ENCODE results near the gene SPEG. TPM values are rescaled to one million over a fixed set of nuclear protein-coding genes. Genes with fewer than 3 reads are reported as not detected.

Gene SPEG
- total RNA-seq, result 1 to 10 TPM; 2.3 to 8.9 (median 4.9) TPM

GRCh38 chr2:219434718-219435525, at the start of gene SPEG:
Gene SPEG (plus strand): TSS chr2:219434843. CDS start chr2:219434978, 135 bp downstream.
- 17 to 22% methylated on average over 19 to 36 of the region's 77 CpGs for WGBS, 2 donors
- DNase-seq (peak in 1 of 2 donors; percentile 84), ATAC-seq (ENCODE audit: low FRiP score in 2 of 2) (peak in 1 of 2 donors; percentile 27)
- Histone ChIP-seq H3K27ac (no peak within 1 kb of the TSS), H3K36me3 (no peaks in the 10 kb centered on the region), H3K27me3 (peaks cover 4 to 21% (median 12%) of the 10 kb centered on the region in 4 donors), H3K4me3 (peak within 1 kb of the TSS in 3 of 4 donors; percentile 2 to 18 (median 16)), H3K9me3 (no peaks in the 10 kb centered on the region), H3K4me1 (peaks cover 4 to 9% (median 8%) of the 10 kb centered on the region in 4 donors)
- no peak for TF ChIP-seq POLR2AphosphoS5 (IDR thresholded peaks at IDR 0.05)
- TF ChIP-seq POLR2A (IDR thresholded peaks at IDR 0.05), result no peak
- TF ChIP-seq EP300 (IDR thresholded peaks at IDR 0.05), result no peak
- no peak for TF ChIP-seq CTCF (IDR thresholded peaks at IDR 0.05)

- Histone ChIP-seq H3K9me3 (no peaks in the 10 kb centered on the region), H3K27me3 (no peaks in the 10 kb centered on the region), H3K36me3 (peaks cover 5 to 67% (median 52%) of the 10 kb centered on the region in 4 donors), H3K27ac (peak overlapping the region in 3 of 4 donors; percentile 92 to 96 (median 93)), H3K4me1 (peaks cover 31 to 37% (median 32%) of the 10 kb centered on the region in 4 donors), H3K4me3 (peak overlapping the region in 1 of 4 donors; percentile 2)
- peak; percentile 12 to 19 for TF ChIP-seq POLR2AphosphoS5 (IDR thresholded peaks at IDR 0.05)
- no peak for TF ChIP-seq CTCF (IDR thresholded peaks at IDR 0.05)
- TF ChIP-seq POLR2A (IDR thresholded peaks at IDR 0.05), result no peak
- ATAC-seq (ENCODE audit: low FRiP score in 2 of 2) (no peak), DNase-seq (no peak)
- 44 to 59% methylated on average over 2 of the region's 2 CpGs for WGBS, 2 donors
These were observed 49.8 kb upstream of the SPEG start for GRCh38 chr2:219384859-219385258.

GRCh38 chr2:219385958-219386520, 48.6 kb upstream of the SPEG start:
- Histone ChIP-seq H3K4me1 (peaks cover 31 to 37% (median 32%) of the 10 kb centered on the region in 4 donors), H3K9me3 (no peaks in the 10 kb centered on the region), H3K4me3 (peak overlapping the region in 2 of 4 donors; percentile 67 to 97), H3K27ac (peak overlapping the region in 3 of 4 donors; percentile 92 to 96 (median 93)), H3K27me3 (no peaks in the 10 kb centered on the region), H3K36me3 (peaks cover 5 to 55% (median 46%) of the 10 kb centered on the region in 4 donors)
- ATAC-seq (ENCODE audit: low FRiP score in 2 of 2), result no peak
- TF ChIP-seq POLR2A (IDR thresholded peaks at IDR 0.05) (no peak), EP300 (IDR thresholded peaks at IDR 0.05) (no peak), POLR2AphosphoS5 (IDR thresholded peaks at IDR 0.05) (no peak), CTCF (IDR thresholded peaks at IDR 0.05) (no peak)
- 94 to 95% methylated on average over 18 to 19 of the region's 19 CpGs for WGBS, 2 donors
- DNase-seq, result peak in 1 of 2 donors; percentile 41

GRCh38 chr2:219386532-219387280, 47.9 kb upstream of the SPEG start:
- no peak for DNase-seq
- peak overlapping the region; percentile 67 to 97 (median 70) for H3K4me3 ChIP-seq
- peak overlapping the region; percentile 92 to 96 (median 94) for H3K27ac ChIP-seq
- H3K9me3 ChIP-seq, result no peaks in the 10 kb centered on the region
- TF ChIP-seq CTCF (IDR thresholded peaks at IDR 0.05) (no peak), POLR2AphosphoS5 (IDR thresholded peaks at IDR 0.05) (no peak), EP300 (IDR thresholded peaks at IDR 0.05) (no peak)
- 46 to 60% methylated on average over 10 to 18 of the region's 19 CpGs for WGBS, 2 donors
- H3K4me1 ChIP-seq, result peaks cover 31 to 37% (median 32%) of the 10 kb centered on the region in 4 donors
- no peaks in the 10 kb centered on the region for H3K27me3 ChIP-seq
- H3K36me3 ChIP-seq, result peaks cover 3 to 48% (median 39%) of the 10 kb centered on the region in 4 donors
- ATAC-seq (ENCODE audit: low FRiP score in 2 of 2), result no peak

Data from upper lobe of left lung (tissue), 6 donors.